ENCODE measurements around the gene DEFB132. TPM values are rescaled to one million over a fixed set of nuclear protein-coding genes. Genes with fewer than 3 reads are reported as not detected.

Gene DEFB132
- total and polyA plus RNA-seq, 9 of the 15 experiments (the other 6 are each of a cell fraction or from before 2014, with no cell fraction given) = not detected

- no peak for TF ChIP-seq ZBTB2 (IDR thresholded peaks at IDR 0.05)
- TF ChIP-seq MAZ (CRISPR knock-in tag; conservative IDR thresholded peaks at IDR 0.05 in 1 of 2, IDR thresholded peaks at IDR 0.05 in 1 of 2) = peak in 1 of 2 experiments; percentile 41; a peak in 1 of 4 replicates
- TF ChIP-seq POLR2AphosphoS2 (IDR thresholded peaks at IDR 0.05; ENCODE audit: low read length) = no peak
- peak; percentile 16; the same call in 1 of the 2 replicates for TF ChIP-seq POLR2G (IDR thresholded peaks at IDR 0.05; ENCODE audit: low read depth, low read length)
- TF ChIP-seq RBM17 (IDR thresholded peaks at IDR 0.05; ENCODE audit: borderline replicate concordance, low read depth, low read length) = no peak
- no peak for TF ChIP-seq POLR2AphosphoS5 (IDR thresholded peaks at IDR 0.05; ENCODE audit: control insufficient read depth, insufficient read depth, low read depth, low read length)
- no peak for TF ChIP-seq HEY1 (CRISPR knock-in tag; IDR thresholded peaks at IDR 0.05; ENCODE audit: borderline replicate concordance)
- TF ChIP-seq TCF3 (CRISPR knock-in tag; IDR thresholded peaks at IDR 0.05) = no peak
- no peak for TF ChIP-seq ZNF395 (CRISPR knock-in tag; IDR thresholded peaks at IDR 0.05)
- TF ChIP-seq RAD51 (IDR thresholded peaks at IDR 0.05; ENCODE audit: borderline replicate concordance, low read depth) = no peak
- no peak for TF ChIP-seq MECOM (CRISPR knock-in tag; IDR thresholded peaks at IDR 0.05)
- TF ChIP-seq HDAC2 (IDR thresholded peaks at IDR 0.05) = no peak
- no peak for TF ChIP-seq ZNF668 (CRISPR knock-in tag; IDR thresholded peaks at IDR 0.05)
- TF ChIP-seq U2AF1 (optimal IDR thresholded peaks at IDR 0.05; ENCODE audit: low read depth, low read length) = no peak
- no peak for TF ChIP-seq ESRRB (CRISPR knock-in tag; IDR thresholded peaks at IDR 0.05; ENCODE audit: borderline replicate concordance)
- no peak for TF ChIP-seq KLF6 (CRISPR knock-in tag; IDR thresholded peaks at IDR 0.05; ENCODE audit: borderline replicate concordance)
- no peak for TF ChIP-seq NELFE (IDR thresholded peaks at IDR 0.05; ENCODE audit: insufficient read depth, insufficient read length)
- no peak for TF ChIP-seq BRF1 (IDR thresholded peaks at IDR 0.05; ENCODE audit: borderline replicate concordance, extremely low read depth, insufficient read length)
- TF ChIP-seq TFAP4 (CRISPR knock-in tag; IDR thresholded peaks at IDR 0.05; ENCODE audit: borderline replicate concordance) = peak; percentile 52; the same call in 1 of the 2 replicates
- no peak for TF ChIP-seq ZNF512 (tag; IDR thresholded peaks at IDR 0.05)
- TF ChIP-seq ZNF12 (CRISPR knock-in tag; IDR thresholded peaks at IDR 0.05) = 0 out of 2 replicates have a peak, but pooled peaks have one; percentile 3
- TF ChIP-seq RBM25 (IDR thresholded peaks at IDR 0.05; ENCODE audit: low read depth, low read length, severe bottlenecking) = no peak
Observed at GRCh38 chr20:297925-298775, 40.6 kb downstream of the DEFB132 start (continued).
